Calu3 (cell line): ENCODE results near the gene NF1. TPM values are rescaled to one million over a fixed set of nuclear protein-coding genes. Genes with fewer than 3 reads are reported as not detected.

Source experiments
- BruUV-seq: library from RNA; stranded (reverse); fragments of 400-500 nt; replicated peaks from 2 replicates; lab custom pipeline; 2021; lab: Mats Ljungman, UMichigan
- CTCF ChIA-PET: fragments of 300-600 bp; sonication (Branson Sonifier 250); formaldehyde crosslinking; loops from one replicate; lab custom pipeline; 2022; ENCODE audit warnings: antibody characterized with exemption; lab: Charles Lee
- DNase-seq: peaks from one replicate; pipeline ENCODE4 v3.0.0; 2022
- H3K27ac Mint-ChIP-seq: one replicate; pipeline ENCODE4 v1.8.0; 2022; ENCODE audit warnings: mixed read lengths; ENCODE audit not compliant: unreplicated experiment
- H3K27me3 Mint-ChIP-seq: one replicate; pipeline ENCODE4 v1.8.0; 2022; ENCODE audit warnings: mixed read lengths; ENCODE audit not compliant: unreplicated experiment
- H3K36me3 Mint-ChIP-seq: one replicate; pipeline ENCODE4 v1.8.0; 2022; ENCODE audit warnings: mild to moderate bottlenecking, moderate library complexity, mixed read lengths; ENCODE audit not compliant: insufficient read depth, unreplicated experiment
- H3K4me1 Mint-ChIP-seq: one replicate; pipeline ENCODE4 v1.8.0; 2022; ENCODE audit warnings: mild to moderate bottlenecking, low read depth, mixed read lengths; ENCODE audit not compliant: unreplicated experiment
- H3K4me3 Mint-ChIP-seq: one replicate; pipeline ENCODE4 v1.8.0; 2022; ENCODE audit warnings: mild to moderate bottlenecking, low read depth, moderate library complexity, mixed read lengths; ENCODE audit not compliant: unreplicated experiment
- H3K9me3 Mint-ChIP-seq: one replicate; pipeline ENCODE4 v1.8.0; 2022; ENCODE audit warnings: low read depth, mixed read lengths; ENCODE audit not compliant: unreplicated experiment
- intact Hi-C: fragments of 100-400 bp; cut with micrococcal nuclease; formaldehyde crosslinking; loops from one replicate; pipeline ENCODE4 v1.10.0; 2022; ENCODE audit not compliant: unreplicated experiment
- total RNA-seq: library from RNA; stranded (reverse); gene quantifications from 2 replicates; pipeline ENCODE4 v1.2.3, GENCODE V29; 2022
- TF ChIP-seq, protein P1 (sequence below): fragments of 200-600 bp; IDR thresholded peaks from one replicate; pipeline ENCODE4 v1.8.0; 2022; ENCODE audit warnings: antibody characterized with exemption; ENCODE audit not compliant: unreplicated experiment

The NF1 gene
- total RNA-seq, 1 experiment from 2014 or later = 64.7 TPM

- intact Hi-C loops = no loop called here
- no TSS peak for BruUV-seq
- CTCF ChIA-PET = no interaction called here
- no peak overlapping the region for H3K27ac Mint-ChIP-seq
- H3K4me1 Mint-ChIP-seq = no peaks in the 10 kb centered on the region
- TF ChIP-seq, protein P1, sequence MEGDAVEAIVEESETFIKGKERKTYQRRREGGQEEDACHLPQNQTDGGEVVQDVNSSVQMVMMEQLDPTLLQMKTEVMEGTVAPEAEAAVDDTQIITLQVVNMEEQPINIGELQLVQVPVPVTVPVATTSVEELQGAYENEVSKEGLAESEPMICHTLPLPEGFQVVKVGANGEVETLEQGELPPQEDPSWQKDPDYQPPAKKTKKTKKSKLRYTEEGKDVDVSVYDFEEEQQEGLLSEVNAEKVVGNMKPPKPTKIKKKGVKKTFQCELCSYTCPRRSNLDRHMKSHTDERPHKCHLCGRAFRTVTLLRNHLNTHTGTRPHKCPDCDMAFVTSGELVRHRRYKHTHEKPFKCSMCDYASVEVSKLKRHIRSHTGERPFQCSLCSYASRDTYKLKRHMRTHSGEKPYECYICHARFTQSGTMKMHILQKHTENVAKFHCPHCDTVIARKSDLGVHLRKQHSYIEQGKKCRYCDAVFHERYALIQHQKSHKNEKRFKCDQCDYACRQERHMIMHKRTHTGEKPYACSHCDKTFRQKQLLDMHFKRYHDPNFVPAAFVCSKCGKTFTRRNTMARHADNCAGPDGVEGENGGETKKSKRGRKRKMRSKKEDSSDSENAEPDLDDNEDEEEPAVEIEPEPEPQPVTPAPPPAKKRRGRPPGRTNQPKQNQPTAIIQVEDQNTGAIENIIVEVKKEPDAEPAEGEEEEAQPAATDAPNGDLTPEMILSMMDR = no peak
- no peak for DNase-seq
- H3K27me3 Mint-ChIP-seq = no peaks in the 10 kb centered on the region
- H3K36me3 Mint-ChIP-seq = peaks cover 8% of the 10 kb centered on the region
- no peak overlapping the region for H3K4me3 Mint-ChIP-seq
- H3K9me3 Mint-ChIP-seq = no peaks in the 10 kb centered on the region
Observed at GRCh38 chr17:31226373-31226772, 131.6 kb downstream of the NF1 start.

DNA sequence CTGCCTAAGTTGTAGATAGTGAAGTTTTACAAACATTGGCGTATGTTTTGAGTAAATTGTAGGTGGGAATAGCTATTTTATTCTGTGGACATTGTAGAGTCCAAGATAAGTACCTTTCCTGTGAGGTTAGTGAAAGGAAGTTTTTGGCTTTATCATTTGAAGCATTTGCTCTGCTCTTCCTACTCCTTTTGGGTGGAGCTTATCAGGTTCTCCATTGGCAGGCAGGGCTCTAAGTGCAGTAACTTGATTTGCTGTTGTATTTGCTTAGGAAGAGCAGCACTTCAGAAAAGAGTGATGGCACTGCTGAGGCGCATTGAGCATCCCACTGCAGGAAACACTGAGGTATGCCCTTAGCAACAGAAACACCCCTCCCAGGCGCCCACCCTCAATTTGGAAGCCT lies 132.2 kb downstream of the NF1 start:
- H3K9me3 Mint-ChIP-seq = no peaks in the 10 kb centered on the region
- DNase-seq = no peak
- no peak overlapping the region for H3K4me3 Mint-ChIP-seq
- no TSS peak for BruUV-seq
- intact Hi-C loops = no loop called here
- no peaks in the 10 kb centered on the region for H3K27me3 Mint-ChIP-seq
- peaks cover 13% of the 10 kb centered on the region for H3K36me3 Mint-ChIP-seq
- H3K4me1 Mint-ChIP-seq = no peaks in the 10 kb centered on the region
- CTCF ChIA-PET = no interaction called here
- TF ChIP-seq, protein P1 = no peak
- no peak overlapping the region for H3K27ac Mint-ChIP-seq

DNA sequence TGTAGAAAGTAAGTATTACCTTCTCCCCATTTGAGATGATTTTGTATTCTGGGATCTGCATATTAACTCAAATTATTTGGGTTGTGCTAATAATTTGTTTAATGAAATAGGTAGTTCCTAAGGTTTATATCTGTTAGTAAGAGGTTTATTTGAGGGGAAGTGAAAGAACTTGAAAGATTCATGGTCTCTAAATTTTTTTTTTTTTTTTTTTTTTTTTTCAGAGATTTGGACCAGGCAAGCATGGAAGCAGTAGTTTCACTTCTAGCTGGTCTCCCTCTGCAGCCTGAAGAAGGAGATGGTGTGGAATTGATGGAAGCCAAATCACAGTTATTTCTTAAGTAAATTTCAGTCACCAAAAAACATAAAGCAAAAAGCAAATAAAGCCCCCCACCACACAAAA lies 137.1 kb downstream of the NF1 start:
- peaks cover 21% of the 10 kb centered on the region for H3K36me3 Mint-ChIP-seq
- no peaks in the 10 kb centered on the region for H3K4me1 Mint-ChIP-seq
- H3K4me3 Mint-ChIP-seq = no peak overlapping the region
- no peaks in the 10 kb centered on the region for H3K9me3 Mint-ChIP-seq
- TF ChIP-seq, protein P1 = no peak
- no peaks in the 10 kb centered on the region for H3K27me3 Mint-ChIP-seq
- intact Hi-C loops = no loop called here
- H3K27ac Mint-ChIP-seq = no peak overlapping the region
- CTCF ChIA-PET = no interaction called here
- no peak for DNase-seq
- no TSS peak for BruUV-seq

DNA sequence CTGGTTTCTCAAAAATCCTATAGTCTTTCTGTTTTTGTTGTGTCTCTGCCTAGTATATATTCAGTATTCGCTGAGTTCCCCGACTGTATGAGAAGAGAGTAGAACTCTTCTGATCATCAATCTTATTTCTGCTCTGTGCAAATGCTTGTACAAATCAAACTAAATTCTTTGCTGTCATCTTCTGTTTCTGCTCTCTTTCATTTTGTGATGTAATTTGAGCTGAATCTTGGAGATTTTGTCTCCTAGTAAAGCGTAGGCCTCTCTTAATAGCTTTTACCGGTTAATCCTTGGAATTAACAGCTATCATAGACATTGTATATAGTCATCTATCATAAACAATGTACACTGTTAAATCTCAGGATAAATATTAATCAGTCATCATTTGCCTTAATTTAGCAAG lies 140.3 kb downstream of the NF1 start:
- H3K36me3 Mint-ChIP-seq = peaks cover 21% of the 10 kb centered on the region

More for the DNA sequence above, 140.3 kb downstream of the NF1 start:
- intact Hi-C loops = no loop called here
- H3K27ac Mint-ChIP-seq = no peak overlapping the region
- TF ChIP-seq, protein P1 = no peak
- CTCF ChIA-PET = interaction anchor here (0.6 kb wide), 1 partner anchor 719 kb away, joined by 4 read pairs; no protein-coding TSS in a partner anchor
- no peak overlapping the region for H3K4me3 Mint-ChIP-seq
- no TSS peak for BruUV-seq
- no peaks in the 10 kb centered on the region for H3K27me3 Mint-ChIP-seq
- H3K9me3 Mint-ChIP-seq = no peaks in the 10 kb centered on the region
- no peaks in the 10 kb centered on the region for H3K4me1 Mint-ChIP-seq
- no peak for DNase-seq
